ENCODE measurements around the gene DDX31.

GRCh38 chr9:132591751-132592314, 78.0 kb downstream of the DDX31 start:
- no peak for TF ChIP-seq POLR2A (IDR thresholded peaks at IDR 0.05)
- no peak for TF ChIP-seq CTCF (IDR thresholded peaks at IDR 0.05)

Data from body of pancreas (tissue), 4 donors.